IPS DF 6.9 (cell line): ENCODE results near the gene PASK.

Experiments
- DNase-seq: peaks from one replicate; pipeline ENCODE4 v3.0.0-alpha.2; 2013; ENCODE audit warnings: low read depth, low spot score
- H3K27ac ChIP-seq: one replicate; pipeline ENCODE4 v1.5.1; 2013; ENCODE audit warnings: low read length, control low read depth
- H3K27me3 ChIP-seq: 2 replicates; pipeline ENCODE4 v1.6.1; 2013; ENCODE audit warnings: mild to moderate bottlenecking, low read length; ENCODE audit not compliant: control insufficient read depth, insufficient read depth
- H3K36me3 ChIP-seq: 2 replicates; pipeline ENCODE4 v1.6.1; 2013; ENCODE audit warnings: low read length; ENCODE audit not compliant: control insufficient read depth, insufficient read depth
- H3K4me1 ChIP-seq: 2 replicates; pipeline ENCODE4 v1.6.1; 2013; ENCODE audit warnings: low read length; ENCODE audit not compliant: control insufficient read depth, insufficient read depth
- H3K4me3 ChIP-seq: 2 replicates; pipeline ENCODE4 v1.5.1; 2013; ENCODE audit warnings: mild to moderate bottlenecking, low read length
- H3K9me3 ChIP-seq: 2 replicates; pipeline ENCODE4 v1.6.1; 2013; ENCODE audit warnings: low read length, inconsistent platforms; ENCODE audit not compliant: control insufficient read depth, insufficient read depth
- WGBS: extraction: QIAGEN DNeasy Blood & Tissue Kit; methylation state at CpG from one replicate; pipeline ENCODE4 v1.1.7; 2013; ENCODE audit warnings: mixed read lengths, missing lambda C conversion rate; ENCODE audit not compliant: insufficient read length, insufficient coverage; 5-methylcytosine and 5-hydroxymethylcytosine counted together

PASK gene

GRCh38 chr2:241147336-241147735 is 1.9 kb downstream of the PASK start:
- no peak for DNase-seq
- H3K4me3 ChIP-seq: no peak overlapping the region
- no CpG with 5 or more reads among the region's 3 CpGs for WGBS
- no peak overlapping the region for H3K27ac ChIP-seq
- H3K27me3 ChIP-seq: no peaks in the 10 kb centered on the region
- H3K36me3 ChIP-seq: no peaks in the 10 kb centered on the region
- H3K9me3 ChIP-seq: no peaks in the 10 kb centered on the region
- peaks cover 6% of the 10 kb centered on the region; the same call in 1 of the 2 replicates for H3K4me1 ChIP-seq

- Histone ChIP-seq H3K4me1 (peaks cover 4% of the 10 kb centered on the region; the same call in 1 of the 2 replicates), H3K27me3 (no peaks in the 10 kb centered on the region), H3K4me3 (no peak overlapping the region), H3K9me3 (no peaks in the 10 kb centered on the region), H3K36me3 (no peaks in the 10 kb centered on the region), H3K27ac (no peak overlapping the region)
- DNase-seq: no peak
- no CpG with 5 or more reads among the region's 4 CpGs for WGBS
Observed at GRCh38 chr2:241146286-241146685, 3.0 kb downstream of the PASK start.

- Histone ChIP-seq H3K27ac (no peak overlapping the region), H3K4me3 (no peak overlapping the region), H3K9me3 (no peaks in the 10 kb centered on the region), H3K4me1 (no peaks in the 10 kb centered on the region), H3K27me3 (no peaks in the 10 kb centered on the region), H3K36me3 (peaks cover 9% of the 10 kb centered on the region)
- no peak for DNase-seq
- WGBS: no CpG with 5 or more reads among the region's 9 CpGs
Observed at GRCh38 chr2:241142593-241142992, 6.7 kb downstream of the PASK start.

GRCh38 chr2:241142063-241142462 is 7.2 kb downstream of the PASK start:
- Histone ChIP-seq H3K4me1 (no peaks in the 10 kb centered on the region), H3K36me3 (peaks cover 13% of the 10 kb centered on the region), H3K27me3 (no peaks in the 10 kb centered on the region), H3K9me3 (no peaks in the 10 kb centered on the region), H3K27ac (no peak overlapping the region), H3K4me3 (no peak overlapping the region)
- no CpG with 5 or more reads among the region's 6 CpGs for WGBS
- no peak for DNase-seq

- DNase-seq: no peak
- no CpG with 5 or more reads among the region's 14 CpGs for WGBS
- no peak overlapping the region for H3K27ac ChIP-seq
- no peaks in the 10 kb centered on the region for H3K4me1 ChIP-seq
- no peaks in the 10 kb centered on the region for H3K9me3 ChIP-seq
- no peak overlapping the region for H3K4me3 ChIP-seq
- H3K27me3 ChIP-seq: no peaks in the 10 kb centered on the region
- H3K36me3 ChIP-seq: peaks cover 17% of the 10 kb centered on the region
Observed at GRCh38 chr2:241141214-241141770, 8.0 kb downstream of the PASK start.

- Histone ChIP-seq H3K4me1 (no peaks in the 10 kb centered on the region), H3K4me3 (no peak overlapping the region), H3K27ac (no peak overlapping the region), H3K36me3 (peaks cover 23% of the 10 kb centered on the region), H3K27me3 (no peaks in the 10 kb centered on the region), H3K9me3 (no peaks in the 10 kb centered on the region)
- no CpG with 5 or more reads among the region's 10 CpGs for WGBS
- no peak for DNase-seq
Observed at GRCh38 chr2:241140445-241140840, 8.8 kb downstream of the PASK start.

- Histone ChIP-seq H3K4me1 (no peaks in the 10 kb centered on the region), H3K4me3 (no peak overlapping the region), H3K9me3 (no peaks in the 10 kb centered on the region), H3K36me3 (peaks cover 23% of the 10 kb centered on the region), H3K27me3 (no peaks in the 10 kb centered on the region), H3K27ac (no peak overlapping the region)
- WGBS: no CpG with 5 or more reads among the region's 24 CpGs
- no peak for DNase-seq
Observed at GRCh38 chr2:241139531-241140444, 9.5 kb downstream of the PASK start.

GRCh38 chr2:241138471-241138870 is 10.8 kb downstream of the PASK start:
- Histone ChIP-seq H3K27ac (no peak overlapping the region), H3K4me3 (no peak overlapping the region), H3K9me3 (no peaks in the 10 kb centered on the region), H3K4me1 (no peaks in the 10 kb centered on the region), H3K36me3 (peaks cover 23% of the 10 kb centered on the region), H3K27me3 (no peaks in the 10 kb centered on the region)
- no peak for DNase-seq
- WGBS: no CpG with 5 or more reads among the region's 16 CpGs

GRCh38 chr2:241137276-241138190 is 11.7 kb downstream of the PASK start:
- no peak for DNase-seq
- Histone ChIP-seq H3K27me3 (no peaks in the 10 kb centered on the region), H3K27ac (no peak overlapping the region), H3K9me3 (no peaks in the 10 kb centered on the region), H3K4me3 (no peak overlapping the region), H3K4me1 (no peaks in the 10 kb centered on the region), H3K36me3 (peaks cover 25% of the 10 kb centered on the region)
- no CpG with 5 or more reads among the region's 24 CpGs for WGBS

- DNase-seq: no peak
- H3K36me3 ChIP-seq: peaks cover 25% of the 10 kb centered on the region
- no peak overlapping the region for H3K4me3 ChIP-seq
- no CpG with 5 or more reads among the region's 25 CpGs for WGBS
- H3K9me3 ChIP-seq: no peaks in the 10 kb centered on the region
- no peaks in the 10 kb centered on the region for H3K4me1 ChIP-seq
- H3K27me3 ChIP-seq: no peaks in the 10 kb centered on the region
- H3K27ac ChIP-seq: no peak overlapping the region
Observed at GRCh38 chr2:241136661-241137260, 12.5 kb downstream of the PASK start.
